Nephron (organoid): Measurements from ENCODE around the gene SUGP2.
A peak's percentile ranks its signal among the peaks of the same experiment; 100 is the strongest.

ENCODE experiments used
- H3K27ac Mint-ChIP-seq, 3 experiments: 2 replicates each; pipeline ENCODE4 v1.8.0; 2020; ENCODE audit warnings: mixed read lengths in 3 of 3, mild to moderate bottlenecking in 2 of 3, moderate library complexity in 1 of 3
- H3K27me3 Mint-ChIP-seq: 2 replicates; pipeline ENCODE4 v1.8.0; 2021; ENCODE audit warnings: low read depth, mild to moderate bottlenecking, moderate library complexity, mixed read lengths
- H3K36me3 Mint-ChIP-seq: 2 replicates; pipeline ENCODE4 v1.8.0; 2020; ENCODE audit warnings: low read depth, mixed read lengths
- H3K4me1 Mint-ChIP-seq: 2 replicates; pipeline ENCODE4 v1.8.0; 2020; ENCODE audit warnings: mixed read lengths
- H3K4me3 Mint-ChIP-seq, 3 experiments: 2 replicates each; pipeline ENCODE4 v1.8.0; 2020; ENCODE audit warnings: mild to moderate bottlenecking in 3 of 3, mixed read lengths in 3 of 3, moderate library complexity in 2 of 3
- H3K9me3 Mint-ChIP-seq: 2 replicates; pipeline ENCODE4 v1.8.0; 2020; ENCODE audit warnings: mixed read lengths
- TF ChIP-seq, protein P1 (sequence below), 3 experiments: fragments of 200-600 bp; sonication (generic); IDR thresholded peaks; one replicate each; pipeline ENCODE4 v1.5.0; 2021; ENCODE audit warnings: antibody characterized with exemption in 3 of 3; ENCODE audit not compliant: unreplicated experiment in 3 of 3

Gene SUGP2

DNA sequence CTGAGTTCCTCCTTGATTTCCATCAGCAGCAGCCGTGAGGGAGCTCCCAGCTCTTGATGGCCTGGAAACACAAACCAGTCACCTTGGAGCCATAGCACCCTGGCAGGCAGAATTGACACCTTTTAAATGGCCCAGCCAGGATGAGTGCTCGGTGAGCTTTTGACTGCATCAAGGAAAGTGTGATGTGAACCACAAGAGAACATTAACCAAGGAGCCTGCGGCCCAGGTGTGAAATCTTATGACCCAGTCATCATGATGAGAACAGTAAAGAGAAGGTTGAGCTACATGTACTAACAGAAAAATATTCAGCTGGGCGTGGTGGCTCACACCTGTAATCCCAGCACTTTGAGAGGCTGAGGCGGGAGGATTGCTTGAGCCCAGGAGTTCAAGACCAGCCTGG lies 22.8 kb downstream of the SUGP2 start:
- Mint-ChIP-seq H3K27ac (no peak overlapping the region), H3K36me3 (peaks cover 62% of the 10 kb centered on the region), H3K4me3 (no peak overlapping the region), H3K4me1 (no peaks in the 10 kb centered on the region), H3K9me3 (no peaks in the 10 kb centered on the region), H3K27me3 (no peaks in the 10 kb centered on the region)
- TF ChIP-seq, protein P1, sequence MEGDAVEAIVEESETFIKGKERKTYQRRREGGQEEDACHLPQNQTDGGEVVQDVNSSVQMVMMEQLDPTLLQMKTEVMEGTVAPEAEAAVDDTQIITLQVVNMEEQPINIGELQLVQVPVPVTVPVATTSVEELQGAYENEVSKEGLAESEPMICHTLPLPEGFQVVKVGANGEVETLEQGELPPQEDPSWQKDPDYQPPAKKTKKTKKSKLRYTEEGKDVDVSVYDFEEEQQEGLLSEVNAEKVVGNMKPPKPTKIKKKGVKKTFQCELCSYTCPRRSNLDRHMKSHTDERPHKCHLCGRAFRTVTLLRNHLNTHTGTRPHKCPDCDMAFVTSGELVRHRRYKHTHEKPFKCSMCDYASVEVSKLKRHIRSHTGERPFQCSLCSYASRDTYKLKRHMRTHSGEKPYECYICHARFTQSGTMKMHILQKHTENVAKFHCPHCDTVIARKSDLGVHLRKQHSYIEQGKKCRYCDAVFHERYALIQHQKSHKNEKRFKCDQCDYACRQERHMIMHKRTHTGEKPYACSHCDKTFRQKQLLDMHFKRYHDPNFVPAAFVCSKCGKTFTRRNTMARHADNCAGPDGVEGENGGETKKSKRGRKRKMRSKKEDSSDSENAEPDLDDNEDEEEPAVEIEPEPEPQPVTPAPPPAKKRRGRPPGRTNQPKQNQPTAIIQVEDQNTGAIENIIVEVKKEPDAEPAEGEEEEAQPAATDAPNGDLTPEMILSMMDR (IDR thresholded peaks at IDR 0.05; ENCODE audit: unreplicated experiment in 3 of 3), result no peak

DNA sequence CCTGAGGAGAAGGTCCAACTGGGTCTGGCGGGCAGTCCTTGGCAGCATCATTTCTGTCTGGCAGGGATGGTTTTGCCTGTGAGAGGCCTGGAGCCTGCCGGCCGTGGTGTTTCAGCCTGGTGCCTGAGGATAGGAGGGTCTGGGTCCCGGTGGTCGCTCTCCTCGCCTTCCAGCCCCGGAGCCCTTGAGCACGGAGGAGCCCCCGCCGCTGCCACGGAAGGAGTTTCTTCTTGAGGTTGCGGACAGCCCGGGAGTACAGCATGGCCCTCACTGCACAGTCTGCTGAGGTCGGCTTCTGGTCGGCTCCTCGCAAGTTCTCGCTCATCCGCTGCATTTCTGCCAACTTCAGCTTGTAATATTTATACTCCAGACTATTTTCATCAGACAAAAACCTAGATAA lies 23.4 kb downstream of the SUGP2 start:
- Mint-ChIP-seq H3K4me1 (no peaks in the 10 kb centered on the region), H3K4me3 (no peak overlapping the region), H3K27ac (no peak overlapping the region), H3K36me3 (peaks cover 65% of the 10 kb centered on the region), H3K27me3 (no peaks in the 10 kb centered on the region), H3K9me3 (no peaks in the 10 kb centered on the region)
- TF ChIP-seq, protein P1 (IDR thresholded peaks at IDR 0.05; ENCODE audit: unreplicated experiment in 3 of 3), result no peak

DNA sequence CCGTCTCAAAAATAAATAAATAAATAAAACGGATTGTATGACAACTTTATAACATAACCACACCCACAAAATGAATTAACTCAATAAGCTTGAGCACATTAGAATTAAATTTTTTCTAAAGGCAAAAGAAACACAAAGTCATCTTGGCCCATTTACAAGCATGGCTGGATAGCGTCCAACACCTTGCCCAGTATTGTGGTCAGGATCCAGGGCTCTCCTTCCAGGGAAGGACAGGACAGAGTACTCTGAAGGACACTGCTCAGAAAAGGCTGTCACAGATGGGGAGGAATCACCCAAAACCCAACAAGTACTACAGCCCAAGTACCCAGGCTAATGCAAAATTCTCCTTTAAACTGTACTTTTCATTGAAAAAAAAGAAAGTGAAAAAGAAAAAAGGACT lies 27.1 kb downstream of the SUGP2 start:
- no peak overlapping the region for H3K27ac Mint-ChIP-seq
- no peaks in the 10 kb centered on the region for H3K27me3 Mint-ChIP-seq
- H3K4me1 Mint-ChIP-seq, result no peaks in the 10 kb centered on the region
- H3K36me3 Mint-ChIP-seq, result peaks cover 72% of the 10 kb centered on the region
- TF ChIP-seq, protein P1 (IDR thresholded peaks at IDR 0.05; ENCODE audit: unreplicated experiment in 3 of 3), result no peak
- H3K4me3 Mint-ChIP-seq, result no peak overlapping the region
- no peaks in the 10 kb centered on the region for H3K9me3 Mint-ChIP-seq

DNA sequence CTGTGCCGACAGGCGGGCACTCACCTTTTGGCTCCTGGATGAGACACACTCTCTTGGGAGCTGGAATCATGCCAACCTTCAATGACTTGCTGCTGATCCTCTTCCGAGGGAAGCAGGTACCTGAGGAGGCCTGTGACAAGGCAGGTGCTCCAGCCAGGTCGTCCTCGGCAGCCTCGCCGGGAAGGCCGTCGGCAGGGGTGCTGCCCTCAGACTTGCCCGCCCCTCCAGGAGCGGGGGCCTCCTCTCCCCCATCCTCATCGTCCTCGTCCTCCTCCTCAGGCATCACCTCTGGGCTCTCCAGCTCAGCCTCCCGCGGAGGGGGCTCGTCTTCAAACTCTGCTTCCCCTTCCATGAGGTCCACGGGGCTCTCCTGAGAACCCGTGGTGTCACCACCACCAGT lies 29.2 kb downstream of the SUGP2 start:
- Mint-ChIP-seq H3K36me3 (peaks cover 66% of the 10 kb centered on the region), H3K9me3 (no peaks in the 10 kb centered on the region), H3K27ac (no peak overlapping the region), H3K4me1 (peaks cover 6% of the 10 kb centered on the region), H3K27me3 (no peaks in the 10 kb centered on the region), H3K4me3 (no peak overlapping the region)
- TF ChIP-seq, protein P1 (IDR thresholded peaks at IDR 0.05; ENCODE audit: unreplicated experiment in 3 of 3), result no peak

DNA sequence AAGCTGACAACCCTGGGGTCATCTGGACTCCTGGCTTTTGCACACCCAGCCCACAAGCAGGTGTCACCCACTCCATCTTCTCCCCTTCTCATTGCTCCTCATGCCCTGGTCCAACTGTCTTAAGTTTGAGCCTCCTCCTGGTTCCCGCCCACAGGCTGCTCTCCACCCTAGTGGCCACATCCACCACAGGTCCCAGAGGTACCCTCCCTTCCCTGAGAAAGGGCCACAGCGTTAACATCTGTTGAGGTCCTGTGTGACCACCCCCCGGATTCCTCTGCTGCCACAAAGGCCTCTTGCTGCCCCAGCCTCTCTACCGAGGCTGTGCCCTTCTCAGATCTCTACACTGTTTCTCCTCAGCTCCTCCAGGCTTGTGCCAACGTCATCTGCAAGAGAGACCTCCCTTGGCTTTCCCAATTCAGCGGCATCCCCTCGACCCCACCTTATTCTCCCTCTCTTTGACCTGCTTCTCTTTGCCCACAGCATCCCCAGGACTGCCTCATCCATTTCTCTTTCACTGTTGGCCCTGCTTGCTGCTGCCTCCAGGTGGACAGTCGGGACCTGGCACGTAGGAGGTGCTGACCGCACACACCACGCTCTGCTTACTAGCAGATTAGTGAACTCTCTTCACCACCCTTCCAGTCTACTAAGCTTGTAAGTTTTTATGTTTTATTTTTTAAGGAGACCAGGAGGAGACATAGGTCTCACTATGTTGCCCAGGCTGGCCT lies 33.3 kb downstream of the SUGP2 start:
- TF ChIP-seq, protein P1 (IDR thresholded peaks at IDR 0.05; ENCODE audit: unreplicated experiment in 3 of 3), result peak; percentile 22
- Mint-ChIP-seq H3K27ac (peak overlapping the region in 2 of 3 experiments; percentile 6 to 11), H3K9me3 (no peaks in the 10 kb centered on the region), H3K4me1 (peaks cover 6% of the 10 kb centered on the region), H3K4me3 (no peak overlapping the region), H3K27me3 (peaks cover 3% of the 10 kb centered on the region), H3K36me3 (peaks cover 51% of the 10 kb centered on the region)
